Measurements from ENCODE around the gene SLC45A1.
"Not testable (repeated sequence)": the region's sequence is repeated elsewhere in the genome, so short reads cannot be mapped to it uniquely, and the experiment has no call there.

The SLC45A1 gene

GRCh38 chr1:8317647-8318381, at the start of gene SLC45A1:
Gene SLC45A1, plus strand, starts transcription at chr1:8318114. Its CDS starts 6,216 bp downstream, at chr1:8324330.
- no peak for DNase-seq (ENCODE audit: low read depth)

- no peak for DNase-seq (ENCODE audit: low read depth)
Observed at GRCh38 chr1:8273036-8273435, 44.9 kb upstream of the SLC45A1 start.

GRCh38 chr1:8274352-8274751, 43.6 kb upstream of the SLC45A1 start:
- no peak for DNase-seq (ENCODE audit: low read depth)

GRCh38 chr1:8276173-8276914, 41.6 kb upstream of the SLC45A1 start:
- DNase-seq (ENCODE audit: low read depth): no peak

GRCh38 chr1:8276932-8277331, 41.0 kb upstream of the SLC45A1 start:
- DNase-seq (ENCODE audit: low read depth): no peak

- not testable (repeated sequence) for DNase-seq (ENCODE audit: low read depth)
Observed at GRCh38 chr1:8278677-8279076, 39.2 kb upstream of the SLC45A1 start.

- no peak for DNase-seq (ENCODE audit: low read depth)
Observed at GRCh38 chr1:8281843-8282509, 35.9 kb upstream of the SLC45A1 start.

GRCh38 chr1:8283058-8283884, 34.6 kb upstream of the SLC45A1 start:
- DNase-seq (ENCODE audit: low read depth): no peak

GRCh38 chr1:8284127-8284526, 33.8 kb upstream of the SLC45A1 start:
- peak; percentile 51 for DNase-seq (ENCODE audit: low read depth)

GRCh38 chr1:8285103-8285502, 32.8 kb upstream of the SLC45A1 start:
- DNase-seq (ENCODE audit: low read depth): no peak

GRCh38 chr1:8285965-8286364, 31.9 kb upstream of the SLC45A1 start:
- no peak for DNase-seq (ENCODE audit: low read depth)

- DNase-seq (ENCODE audit: low read depth): no peak
Observed at GRCh38 chr1:8293118-8293517, 24.8 kb upstream of the SLC45A1 start.

GRCh38 chr1:8293641-8294169, 24.2 kb upstream of the SLC45A1 start:
- DNase-seq (ENCODE audit: low read depth): no peak

GRCh38 chr1:8294170-8294697, 23.7 kb upstream of the SLC45A1 start:
- DNase-seq (ENCODE audit: low read depth): no peak

- no peak for DNase-seq (ENCODE audit: low read depth)
Observed at GRCh38 chr1:8297245-8297644, 20.7 kb upstream of the SLC45A1 start.

- DNase-seq (ENCODE audit: low read depth): no peak
Observed at GRCh38 chr1:8299963-8300362, 18.0 kb upstream of the SLC45A1 start.

GRCh38 chr1:8302081-8302956, 15.6 kb upstream of the SLC45A1 start:
- no peak for DNase-seq (ENCODE audit: low read depth)

- DNase-seq (ENCODE audit: low read depth): no peak
Observed at GRCh38 chr1:8303141-8303540, 14.8 kb upstream of the SLC45A1 start.

- DNase-seq (ENCODE audit: low read depth): no peak
Observed at GRCh38 chr1:8303876-8304275, 14.0 kb upstream of the SLC45A1 start.

GRCh38 chr1:8307628-8308027, 10.3 kb upstream of the SLC45A1 start:
- no peak for DNase-seq (ENCODE audit: low read depth)
